T-helper 17 cell (primary cell): ENCODE measurements around the gene DYNC1I1. TPM values are rescaled to one million over a fixed set of nuclear protein-coding genes. Genes with fewer than 3 reads are reported as not detected.

Source experiments
- ATAC-seq: fragments of 150-1000 bp; cut with Tn5 transposase; 2 replicates; pipeline ENCODE4 v1.10.0; 2021; ENCODE audit warnings: mild to moderate bottlenecking, moderate library complexity
- DNase-seq, 3 donors: peaks; one replicate each; pipeline versions ENCODE4 v3.0.0 to v3.0.0-alpha.2; 2020 to 2021
- H3K9me3 ChIP-seq: one replicate; pipeline ENCODE4 v1.7.0; 2013; ENCODE audit warnings: low read length, mild to moderate bottlenecking; ENCODE audit not compliant: control insufficient read depth, poor library complexity, severe bottlenecking
- H3K27ac Mint-ChIP-seq: one replicate; pipeline ENCODE4 v1.8.0; 2022; ENCODE audit warnings: mild to moderate bottlenecking, moderate library complexity, mixed read lengths
- H3K27me3 Mint-ChIP-seq: one replicate; pipeline ENCODE4 v1.8.0; 2022; ENCODE audit warnings: mixed read lengths
- H3K36me3 Mint-ChIP-seq: one replicate; pipeline ENCODE4 v1.8.0; 2022; ENCODE audit warnings: low read depth, mixed read lengths
- H3K4me1 Mint-ChIP-seq: one replicate; pipeline ENCODE4 v1.8.0; 2022; ENCODE audit warnings: mild to moderate bottlenecking, mixed read lengths
- H3K4me3 Mint-ChIP-seq: one replicate; pipeline ENCODE4 v1.8.0; 2022; ENCODE audit warnings: mild to moderate bottlenecking, moderate library complexity, mixed read lengths
- total RNA-seq, 4 donors: library from RNA in 2 of 4; stranded (reverse) in 2 of 4; gene quantifications; one replicate each; pipeline ENCODE4 v1.2.3 and lab custom pipeline; 2022 to 2026

DYNC1I1 gene
- total RNA-seq, 2 donors from 2014 or later: 0.12 to 0.31 TPM

DNA sequence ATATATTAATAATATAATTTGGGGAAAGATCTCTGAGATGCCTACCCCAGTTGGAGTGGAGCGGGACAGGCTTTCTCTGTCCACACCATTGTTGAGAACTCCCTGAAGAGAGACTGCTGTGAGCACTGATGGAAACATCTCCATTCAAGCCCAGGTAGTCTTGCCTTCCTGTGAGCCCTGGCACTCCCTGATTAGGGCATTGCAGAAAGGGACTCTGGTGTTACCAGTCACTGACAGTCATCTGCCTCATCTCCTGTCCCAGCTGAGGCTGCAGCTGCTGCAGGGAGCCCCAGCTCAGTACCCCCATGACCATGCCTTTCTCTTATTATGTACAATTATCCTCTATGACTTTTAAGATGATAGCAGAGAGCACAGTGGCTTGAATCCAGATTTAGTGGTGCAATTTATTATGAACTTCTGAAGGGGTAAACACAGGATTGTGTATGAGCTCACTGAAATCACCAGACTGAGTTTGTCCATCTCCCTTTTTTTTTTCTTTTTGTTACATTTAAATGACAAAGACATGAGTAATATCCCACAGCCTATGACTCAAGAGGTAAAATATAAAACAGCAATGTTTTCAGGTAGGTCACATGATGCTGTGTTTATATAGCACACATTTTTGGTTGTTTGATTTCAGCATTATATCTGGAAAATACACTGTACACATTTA, 312.7 kb downstream of the DYNC1I1 start:
- H3K4me3 Mint-ChIP-seq: no peak overlapping the region
- no peak overlapping the region for H3K27ac Mint-ChIP-seq
- H3K9me3 ChIP-seq: no peaks in the 10 kb centered on the region
- no peaks in the 10 kb centered on the region for H3K4me1 Mint-ChIP-seq
- peaks cover 14% of the 10 kb centered on the region for H3K27me3 Mint-ChIP-seq
- ATAC-seq (no peak), DNase-seq (no peak)
- H3K36me3 Mint-ChIP-seq: no peaks in the 10 kb centered on the region

DNA sequence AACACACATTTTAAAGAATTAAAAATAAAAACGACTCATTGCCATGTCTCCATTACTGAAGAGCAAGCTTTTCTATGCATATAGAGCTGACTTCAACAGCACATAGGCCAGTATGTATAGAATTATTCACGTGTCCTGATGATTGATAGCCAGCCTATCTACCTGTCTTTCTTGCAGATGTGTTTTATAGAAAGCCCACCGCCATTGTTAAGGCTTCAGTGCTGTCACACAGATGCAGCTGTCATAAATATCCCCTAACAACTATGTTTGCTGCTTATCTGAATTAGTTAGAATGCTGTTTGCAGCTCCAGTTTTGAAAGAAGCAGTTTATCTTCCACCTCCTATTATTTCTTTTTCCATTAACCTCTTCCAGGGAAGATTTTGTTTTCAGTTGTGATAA, 313.6 kb downstream of the DYNC1I1 start:
- no peak overlapping the region for H3K4me3 Mint-ChIP-seq
- ATAC-seq (no peak), DNase-seq (no peak)
- H3K27me3 Mint-ChIP-seq: peaks cover 11% of the 10 kb centered on the region
- no peaks in the 10 kb centered on the region for H3K9me3 ChIP-seq
- no peaks in the 10 kb centered on the region for H3K36me3 Mint-ChIP-seq
- no peak overlapping the region for H3K27ac Mint-ChIP-seq
- no peaks in the 10 kb centered on the region for H3K4me1 Mint-ChIP-seq

DNA sequence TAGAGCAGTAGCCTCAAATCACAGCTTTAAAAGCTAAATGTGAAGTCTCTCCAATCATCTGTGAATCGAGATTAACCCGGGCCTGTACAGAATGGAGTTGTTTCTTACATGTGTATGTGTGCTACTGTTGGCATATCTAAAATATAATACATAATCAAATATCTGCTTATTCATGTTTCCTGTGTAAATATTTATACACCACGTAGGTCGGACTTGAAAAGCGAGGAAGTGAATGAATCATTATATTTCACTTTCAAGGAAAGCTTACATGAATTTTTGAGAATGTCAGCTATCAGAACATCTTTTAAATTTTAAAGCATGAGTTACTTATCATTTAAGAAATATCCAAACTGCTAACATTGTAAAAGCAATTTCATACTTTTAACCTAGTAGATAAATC, 316.2 kb downstream of the DYNC1I1 start:
- no peak for DNase-seq
- Mint-ChIP-seq H3K4me1 (no peaks in the 10 kb centered on the region), H3K4me3 (no peak overlapping the region), H3K27me3 (peaks cover 15% of the 10 kb centered on the region), H3K27ac (no peak overlapping the region), H3K36me3 (no peaks in the 10 kb centered on the region)
- no peak for ATAC-seq
- no peaks in the 10 kb centered on the region for H3K9me3 ChIP-seq

DNA sequence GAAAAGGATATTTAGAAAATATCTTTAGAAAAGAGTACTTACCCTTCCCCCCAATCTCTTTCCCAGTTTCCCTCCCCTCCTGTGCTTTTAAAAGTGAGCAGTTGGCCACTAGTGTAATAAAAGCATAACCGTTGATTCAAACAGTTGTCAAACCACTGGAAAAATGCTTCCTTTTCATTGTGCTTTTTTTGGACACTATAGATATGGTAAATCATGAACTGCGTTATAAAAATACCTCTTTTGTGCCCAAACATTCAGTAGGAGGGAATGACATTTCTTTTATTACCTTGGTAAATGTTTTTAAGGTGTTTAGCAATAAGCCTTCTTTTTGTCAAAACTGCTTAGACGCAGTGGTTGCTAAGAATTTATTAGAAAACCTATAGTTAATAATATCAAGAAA, 317.2 kb downstream of the DYNC1I1 start:
- peaks cover 19% of the 10 kb centered on the region for H3K27me3 Mint-ChIP-seq
- no peak overlapping the region for H3K27ac Mint-ChIP-seq
- DNase-seq (no peak), ATAC-seq (no peak)
- H3K9me3 ChIP-seq: no peaks in the 10 kb centered on the region
- no peaks in the 10 kb centered on the region for H3K4me1 Mint-ChIP-seq
- no peaks in the 10 kb centered on the region for H3K36me3 Mint-ChIP-seq
- no peak overlapping the region for H3K4me3 Mint-ChIP-seq

DNA sequence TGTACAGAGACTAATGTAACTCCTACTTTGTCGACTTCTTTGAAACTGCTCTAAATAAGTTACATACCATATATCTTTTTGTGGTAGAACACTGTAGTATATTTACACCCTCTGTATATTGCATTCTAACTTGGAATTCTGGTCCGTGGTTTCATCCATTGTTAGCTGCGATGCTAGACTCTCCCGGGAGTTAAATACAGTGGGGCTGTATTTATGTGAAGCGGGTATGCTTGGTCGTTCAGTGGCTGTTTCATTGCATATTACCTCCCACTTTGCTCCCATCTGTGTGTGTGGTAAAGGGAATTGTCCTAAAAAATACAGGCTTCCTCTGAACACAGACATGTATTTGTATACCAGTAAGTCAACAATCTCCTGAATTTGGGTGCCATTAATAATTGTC, 318.4 kb downstream of the DYNC1I1 start:
- Mint-ChIP-seq H3K4me3 (no peak overlapping the region), H3K4me1 (no peaks in the 10 kb centered on the region), H3K27ac (no peak overlapping the region), H3K36me3 (no peaks in the 10 kb centered on the region), H3K27me3 (peaks cover 23% of the 10 kb centered on the region)
- no peak for ATAC-seq
- DNase-seq: no peak
- H3K9me3 ChIP-seq: no peaks in the 10 kb centered on the region

DNA sequence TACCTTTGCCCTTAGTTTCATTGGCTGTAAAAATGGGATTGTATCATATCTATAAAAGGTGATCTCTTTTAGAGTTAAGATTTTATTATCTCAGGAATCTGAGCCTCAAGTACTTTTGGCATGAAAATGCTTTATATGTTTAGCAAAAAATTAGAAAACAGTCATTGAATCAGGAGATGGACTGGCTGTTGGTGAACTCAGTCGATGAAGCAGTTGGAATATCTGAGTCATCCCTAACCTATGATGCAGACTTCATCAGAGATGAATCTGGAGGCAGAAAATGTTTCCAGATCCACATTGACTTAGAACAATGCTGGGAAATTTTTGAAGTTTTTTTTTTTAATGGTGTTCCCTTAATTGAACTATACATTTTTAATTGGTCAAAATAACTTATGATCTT, 321.1 kb downstream of the DYNC1I1 start:
- DNase-seq (no peak), ATAC-seq (no peak)
- no peaks in the 10 kb centered on the region for H3K4me1 Mint-ChIP-seq
- H3K27me3 Mint-ChIP-seq: peaks cover 34% of the 10 kb centered on the region
- no peaks in the 10 kb centered on the region for H3K9me3 ChIP-seq
- no peaks in the 10 kb centered on the region for H3K36me3 Mint-ChIP-seq
- no peak overlapping the region for H3K4me3 Mint-ChIP-seq
- no peak overlapping the region for H3K27ac Mint-ChIP-seq

DNA sequence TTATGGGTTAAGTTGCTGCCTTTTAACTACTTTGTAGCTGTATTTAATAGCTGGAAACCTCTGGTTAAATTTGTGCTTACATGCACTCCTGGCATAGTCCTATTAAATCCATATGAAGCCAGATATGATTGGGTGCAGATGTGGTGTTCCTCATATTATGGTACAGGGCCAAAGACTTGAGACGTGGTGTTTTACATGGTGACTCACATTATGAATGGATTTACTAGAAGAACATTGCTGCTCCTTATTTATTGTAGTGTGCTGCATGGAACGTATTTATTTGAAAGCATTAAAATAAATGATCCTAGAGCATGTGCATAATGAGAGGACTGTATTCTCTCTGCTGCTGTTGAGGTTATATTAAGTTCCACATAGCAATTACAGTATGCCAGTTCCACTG, 325.5 kb downstream of the DYNC1I1 start:
- no peak for DNase-seq
- Mint-ChIP-seq H3K27me3 (peaks cover 25% of the 10 kb centered on the region), H3K4me3 (no peak overlapping the region), H3K27ac (no peak overlapping the region), H3K4me1 (no peaks in the 10 kb centered on the region), H3K36me3 (no peaks in the 10 kb centered on the region)
- ATAC-seq: no peak
- H3K9me3 ChIP-seq: no peaks in the 10 kb centered on the region

DNA sequence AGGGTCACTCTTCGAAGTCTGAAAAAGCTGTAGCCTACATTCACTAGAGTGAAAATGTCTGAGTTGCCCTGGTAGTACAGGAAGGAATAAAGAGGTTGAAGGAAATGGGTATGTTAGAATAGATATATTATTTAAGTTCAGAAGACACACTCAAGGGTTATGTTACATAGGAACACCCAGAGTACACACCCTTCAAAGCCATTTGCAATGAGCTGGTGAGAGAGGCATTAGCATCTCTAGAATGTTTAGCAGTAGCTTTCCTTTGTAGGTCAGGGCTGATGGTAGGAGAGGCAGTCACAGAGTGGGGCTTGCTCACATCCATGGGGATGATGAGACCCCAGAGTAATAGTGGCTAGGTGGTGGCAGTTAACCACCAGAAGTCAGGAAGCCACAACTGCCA, 328.4 kb downstream of the DYNC1I1 start:
- peaks cover 17% of the 10 kb centered on the region for H3K27me3 Mint-ChIP-seq
- H3K36me3 Mint-ChIP-seq: no peaks in the 10 kb centered on the region
- H3K9me3 ChIP-seq: no peaks in the 10 kb centered on the region
- no peak overlapping the region for H3K4me3 Mint-ChIP-seq
- H3K4me1 Mint-ChIP-seq: no peaks in the 10 kb centered on the region
- no peak for ATAC-seq
- H3K27ac Mint-ChIP-seq: no peak overlapping the region
- no peak for DNase-seq

DNA sequence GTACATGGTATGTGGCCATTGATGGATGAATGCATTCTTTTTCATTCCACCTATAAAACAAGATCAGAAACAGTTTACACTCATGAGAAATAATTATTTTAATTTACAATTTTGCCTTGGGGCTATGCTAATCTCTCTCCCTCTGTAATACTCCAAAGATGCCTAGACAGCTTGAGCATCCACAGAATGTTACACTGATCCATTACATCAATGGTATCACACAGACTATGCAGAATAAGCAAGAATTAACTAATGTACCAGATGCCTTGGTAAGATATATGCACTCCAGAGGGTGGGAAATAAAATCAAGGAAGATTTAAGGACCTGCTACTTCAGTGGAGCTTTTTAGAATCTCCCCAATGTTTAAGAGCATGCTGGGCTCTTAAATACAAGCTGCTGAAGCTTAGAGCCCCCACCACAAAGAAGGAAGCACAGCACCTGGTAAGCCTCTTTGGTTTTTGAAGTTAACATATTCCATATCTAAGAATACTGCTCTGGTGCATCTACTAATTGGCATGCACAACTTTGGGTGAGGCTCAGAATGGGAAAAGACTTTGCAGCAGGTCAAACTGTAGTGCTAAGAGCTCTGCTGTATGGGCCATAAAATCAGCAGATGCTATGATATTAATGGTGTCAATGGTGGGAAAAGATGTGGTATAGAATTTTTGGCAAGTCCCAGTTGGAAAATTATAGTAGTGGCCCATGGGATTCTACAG, 329.9 kb downstream of the DYNC1I1 start:
- Mint-ChIP-seq H3K36me3 (no peaks in the 10 kb centered on the region), H3K4me3 (no peak overlapping the region), H3K4me1 (no peaks in the 10 kb centered on the region), H3K27ac (no peak overlapping the region), H3K27me3 (peaks cover 17% of the 10 kb centered on the region)
- H3K9me3 ChIP-seq: no peaks in the 10 kb centered on the region
- ATAC-seq (no peak), DNase-seq (no peak)

DNA sequence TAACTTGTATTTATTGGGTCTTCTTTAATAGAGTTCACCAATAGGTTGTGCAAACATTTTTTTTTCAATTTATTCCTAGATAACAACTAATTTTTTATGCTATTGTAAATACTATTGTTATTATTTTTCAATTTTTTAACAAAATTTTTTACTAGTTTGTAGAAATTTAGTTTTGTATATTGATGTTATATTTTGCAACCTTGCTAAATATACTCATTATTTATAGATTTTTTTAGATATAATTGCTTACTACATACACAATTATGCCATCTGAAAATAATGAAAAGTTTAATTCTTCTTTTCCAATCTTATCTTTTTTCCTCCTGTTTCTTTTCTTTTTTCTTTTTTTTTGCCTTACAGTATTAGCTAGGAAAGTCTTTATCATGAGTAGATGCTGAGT, 332.6 kb downstream of the DYNC1I1 start:
- no peak for ATAC-seq
- no peaks in the 10 kb centered on the region for H3K36me3 Mint-ChIP-seq
- no peak for DNase-seq
- H3K4me3 Mint-ChIP-seq: no peak overlapping the region
- peaks cover 5% of the 10 kb centered on the region for H3K27me3 Mint-ChIP-seq
- H3K9me3 ChIP-seq: no peaks in the 10 kb centered on the region
- no peaks in the 10 kb centered on the region for H3K4me1 Mint-ChIP-seq
- no peak overlapping the region for H3K27ac Mint-ChIP-seq

DNA sequence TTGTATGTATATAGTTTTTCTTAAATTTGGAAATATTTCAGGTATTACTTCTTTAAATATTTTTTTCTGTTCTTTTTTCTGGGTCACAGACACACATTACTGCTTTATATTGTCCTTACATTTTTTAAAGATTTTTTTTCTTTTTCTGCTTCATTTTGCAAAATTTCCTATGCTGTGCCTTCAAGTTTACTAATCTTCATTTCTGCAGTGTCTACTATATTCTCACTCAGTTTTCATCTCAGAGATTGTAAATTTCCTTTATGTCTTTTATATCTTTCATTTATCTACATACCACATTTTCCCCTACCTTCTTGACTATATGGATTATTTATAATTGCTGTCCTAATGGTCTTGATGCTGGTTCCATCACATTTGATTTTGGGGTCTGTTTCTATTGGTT, 339.1 kb downstream of the DYNC1I1 start:
- no peak for ATAC-seq
- H3K4me3 Mint-ChIP-seq: no peak overlapping the region
- no peak for DNase-seq
- H3K27me3 Mint-ChIP-seq: no peaks in the 10 kb centered on the region
- no peaks in the 10 kb centered on the region for H3K36me3 Mint-ChIP-seq
- no peaks in the 10 kb centered on the region for H3K9me3 ChIP-seq
- no peak overlapping the region for H3K27ac Mint-ChIP-seq
- no peaks in the 10 kb centered on the region for H3K4me1 Mint-ChIP-seq

DNA sequence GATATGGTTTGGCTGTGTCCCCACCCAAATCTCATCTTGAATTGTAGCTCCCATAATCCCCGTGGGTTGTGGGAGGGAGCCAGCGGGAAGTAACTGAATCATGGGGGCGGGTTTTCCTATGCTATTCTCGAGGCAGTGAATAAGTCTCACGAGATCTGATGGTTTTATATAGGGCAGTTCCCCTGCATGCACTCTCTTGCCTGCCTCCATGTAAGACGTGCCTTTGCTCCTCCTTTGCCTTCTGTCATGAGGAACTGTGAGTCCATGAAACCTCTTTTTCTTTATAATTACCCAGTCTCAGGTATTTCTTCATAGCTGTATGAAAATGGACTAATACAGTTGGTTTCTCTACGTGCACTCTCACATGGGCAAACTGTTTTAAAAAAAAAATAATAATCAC, 341.8 kb downstream of the DYNC1I1 start:
- H3K9me3 ChIP-seq: no peaks in the 10 kb centered on the region
- Mint-ChIP-seq H3K27ac (no peak overlapping the region), H3K4me1 (no peaks in the 10 kb centered on the region), H3K36me3 (no peaks in the 10 kb centered on the region), H3K4me3 (no peak overlapping the region), H3K27me3 (no peaks in the 10 kb centered on the region)
- DNase-seq (no peak), ATAC-seq (no peak)

DNA sequence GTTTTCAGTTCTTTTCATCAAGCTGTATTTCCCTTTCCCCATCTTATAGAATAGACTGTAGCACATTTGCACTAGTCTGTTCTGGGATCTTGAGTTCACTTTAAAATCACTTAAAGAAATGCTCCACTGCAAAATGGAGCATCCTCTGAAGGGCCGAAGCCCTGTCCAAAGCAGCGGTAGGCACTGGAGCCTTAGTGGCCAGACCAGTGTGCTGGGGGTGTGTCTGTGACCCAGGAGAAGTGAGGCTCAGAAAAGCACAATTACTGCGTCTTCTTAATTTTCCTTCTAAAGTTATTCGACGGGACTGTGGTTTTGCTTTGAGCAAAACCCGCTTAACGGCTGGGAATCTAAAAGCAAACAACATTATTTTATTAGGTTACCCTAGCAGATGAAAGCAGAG, 343.8 kb downstream of the DYNC1I1 start:
- no peak overlapping the region for H3K27ac Mint-ChIP-seq
- peaks cover 5% of the 10 kb centered on the region for H3K36me3 Mint-ChIP-seq
- no peaks in the 10 kb centered on the region for H3K27me3 Mint-ChIP-seq
- H3K4me3 Mint-ChIP-seq: no peak overlapping the region
- no peaks in the 10 kb centered on the region for H3K4me1 Mint-ChIP-seq
- ATAC-seq: no peak
- no peaks in the 10 kb centered on the region for H3K9me3 ChIP-seq
- no peak for DNase-seq

DNA sequence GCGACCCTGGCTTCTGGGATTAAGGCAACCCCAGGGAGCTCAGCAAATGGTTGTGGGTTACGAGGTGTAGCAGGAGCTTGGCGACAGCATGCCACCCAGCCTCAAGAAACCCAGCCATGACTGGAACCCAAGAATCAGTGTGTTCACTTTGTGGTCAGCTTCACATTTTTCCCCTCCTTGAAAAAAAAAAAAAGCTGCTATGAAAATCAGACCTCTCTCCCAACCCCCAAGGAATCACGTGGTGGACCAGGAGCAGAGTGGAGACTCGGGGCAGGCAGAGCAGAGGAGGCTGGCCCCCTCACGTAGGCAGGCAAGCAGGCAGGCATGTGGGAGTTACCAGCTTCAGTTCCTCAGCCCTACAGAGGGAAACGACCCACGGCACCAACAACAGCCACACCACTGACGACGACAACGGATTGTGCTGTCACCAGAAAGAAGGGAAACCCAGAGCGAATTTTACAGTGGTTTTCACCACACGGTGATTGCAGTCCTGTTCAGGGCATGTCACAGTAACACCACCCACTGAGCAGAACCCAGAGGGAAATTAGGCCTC, 346.2 kb downstream of the DYNC1I1 start:
- no peak for DNase-seq
- no peaks in the 10 kb centered on the region for H3K4me1 Mint-ChIP-seq
- peaks cover 9% of the 10 kb centered on the region for H3K36me3 Mint-ChIP-seq
- no peak for ATAC-seq
- no peaks in the 10 kb centered on the region for H3K27me3 Mint-ChIP-seq
- H3K9me3 ChIP-seq: no peaks in the 10 kb centered on the region
- H3K4me3 Mint-ChIP-seq: no peak overlapping the region
- H3K27ac Mint-ChIP-seq: no peak overlapping the region
